Activated B cell treated with CpG ODN at 0.5 μM for 24 hours (primary cell): Measurements from ENCODE around the gene ELOVL7. TPM values are rescaled to one million over a fixed set of nuclear protein-coding genes. Genes with fewer than 3 reads are reported as not detected.
A peak's percentile ranks its signal among the peaks of the same experiment; 100 is the strongest.

ENCODE experiments used
- ATAC-seq: fragments of 200-7000 bp; cut with Tn5 transposase; one replicate; pipeline ENCODE4 v1.10.0; 2021; ENCODE audit warnings: low read depth, mild to moderate bottlenecking, moderate library complexity
- CTCF ChIA-PET: fragments of 350-600 bp; sonication (Branson Sonifier 250); formaldehyde crosslinking; loops from one replicate; lab custom pipeline; 2021; ENCODE audit warnings: antibody characterized with exemption; lab: Charles Lee
- POLR2A ChIA-PET: fragments of 350-600 bp; sonication (Branson Sonifier 250); formaldehyde crosslinking; loops from one replicate; lab custom pipeline; 2021; ENCODE audit warnings: antibody characterized with exemption; lab: Charles Lee
- DNase-seq: peaks from one replicate; pipeline ENCODE4 v3.0.0; 2022
- H3K27ac Mint-ChIP-seq: one replicate; pipeline ENCODE4 v1.8.0; 2020; ENCODE audit warnings: mixed read lengths
- H3K27me3 Mint-ChIP-seq: one replicate; pipeline ENCODE4 v1.8.0; 2021; ENCODE audit warnings: mixed read lengths
- H3K36me3 Mint-ChIP-seq: one replicate; pipeline ENCODE4 v1.8.0; 2021; ENCODE audit warnings: low read depth, mixed read lengths
- H3K4me1 Mint-ChIP-seq: one replicate; pipeline ENCODE4 v1.8.0; 2021; ENCODE audit warnings: mixed read lengths
- H3K4me3 Mint-ChIP-seq: one replicate; pipeline ENCODE4 v1.8.0; 2020; ENCODE audit warnings: mild to moderate bottlenecking, mixed read lengths
- H3K9me3 Mint-ChIP-seq: one replicate; pipeline ENCODE4 v1.8.0; 2020; ENCODE audit warnings: mixed read lengths
- CTCF ChIP-seq: fragments of 200-600 bp; IDR thresholded peaks from one replicate; pipeline ENCODE4 v1.8.0; 2022; ENCODE audit warnings: antibody characterized with exemption, mild to moderate bottlenecking
- intact Hi-C: fragments of 100-400 bp; cut with micrococcal nuclease; formaldehyde crosslinking; loops from one replicate; pipeline ENCODE4 v1.15.1; 2024
- total RNA-seq: library from RNA; stranded (reverse); gene quantifications from 2 replicates; pipeline ENCODE4 v1.2.3, GENCODE V29; 2022

The ELOVL7 gene
- total RNA-seq, result 0.32 and 0.69 TPM in 2 replicates

- POLR2A ChIA-PET, result interaction anchor here (0.5 kb wide), 1 partner anchor 129 kb away, joined by 6 read pairs; no protein-coding TSS in a partner anchor
- CTCF ChIA-PET, result no interaction called here
- peak within 1 kb of the TSS; percentile 83 for H3K4me3 Mint-ChIP-seq
- intact Hi-C loops, result loop anchor here (5.0 to 10.0 kb wide), 2 partner anchors 139 to 167 kb away; partner anchors contain the start of gene DEPDC1B
- no peak within 1 kb of the TSS for H3K27ac Mint-ChIP-seq
- ATAC-seq (peak; percentile 91), DNase-seq (peak; percentile 38)
- H3K9me3 Mint-ChIP-seq, result no peaks in the 10 kb centered on the region
- H3K36me3 Mint-ChIP-seq, result no peaks in the 10 kb centered on the region
- TF ChIP-seq CTCF, result no peak
- peaks cover 11% of the 10 kb centered on the region for H3K4me1 Mint-ChIP-seq
- H3K27me3 Mint-ChIP-seq, result peaks cover 57% of the 10 kb centered on the region
Measured at GRCh38 chr5:60843936-60844905, at the start of gene ELOVL7. TSS of gene ELOVL7 (minus strand) at chr5:60844269. CDS start at chr5:60787397, 56,872 bp downstream.

- DNase-seq (no peak), ATAC-seq (no peak)
- Mint-ChIP-seq H3K36me3 (peaks cover 41% of the 10 kb centered on the region), H3K9me3 (no peaks in the 10 kb centered on the region), H3K4me3 (no peak overlapping the region), H3K4me1 (no peaks in the 10 kb centered on the region), H3K27ac (no peak overlapping the region), H3K27me3 (no peaks in the 10 kb centered on the region)
- POLR2A ChIA-PET, result no interaction called here
- no peak for TF ChIP-seq CTCF
- intact Hi-C loops, result no loop called here
- CTCF ChIA-PET, result no interaction called here
Measured at GRCh38 chr5:60893521-60893920, 49.5 kb upstream of the ELOVL7 start.

- H3K4me3 Mint-ChIP-seq, result no peak overlapping the region
- TF ChIP-seq CTCF, result no peak
- POLR2A ChIA-PET, result no interaction called here
- peaks cover 35% of the 10 kb centered on the region for H3K36me3 Mint-ChIP-seq
- H3K9me3 Mint-ChIP-seq, result no peaks in the 10 kb centered on the region
- DNase-seq, result no peak
- H3K4me1 Mint-ChIP-seq, result no peaks in the 10 kb centered on the region
- no peaks in the 10 kb centered on the region for H3K27me3 Mint-ChIP-seq
- intact Hi-C loops, result no loop called here
- H3K27ac Mint-ChIP-seq, result no peak overlapping the region
- no peak for ATAC-seq
- CTCF ChIA-PET, result no interaction called here
Measured at GRCh38 chr5:60891667-60892066, 47.6 kb upstream of the ELOVL7 start.

- H3K27me3 Mint-ChIP-seq, result no peaks in the 10 kb centered on the region
- H3K4me3 Mint-ChIP-seq, result no peak overlapping the region
- ChIA-PET POLR2A (no interaction called here), CTCF (no interaction called here)
- no peak for TF ChIP-seq CTCF
- no peak overlapping the region for H3K27ac Mint-ChIP-seq
- H3K4me1 Mint-ChIP-seq, result no peaks in the 10 kb centered on the region
- DNase-seq, result no peak
- H3K36me3 Mint-ChIP-seq, result peaks cover 25% of the 10 kb centered on the region
- no peaks in the 10 kb centered on the region for H3K9me3 Mint-ChIP-seq
- intact Hi-C loops, result no loop called here
- ATAC-seq, result no peak
Measured at GRCh38 chr5:60888359-60889061, 44.4 kb upstream of the ELOVL7 start.

- no peaks in the 10 kb centered on the region for H3K27me3 Mint-ChIP-seq
- no peak overlapping the region for H3K27ac Mint-ChIP-seq
- no peak for DNase-seq
- no peaks in the 10 kb centered on the region for H3K4me1 Mint-ChIP-seq
- intact Hi-C loops, result no loop called here
- H3K4me3 Mint-ChIP-seq, result no peak overlapping the region
- H3K36me3 Mint-ChIP-seq, result peaks cover 24% of the 10 kb centered on the region
- ChIA-PET POLR2A (no interaction called here), CTCF (no interaction called here)
- no peak for ATAC-seq
- no peak for TF ChIP-seq CTCF
- H3K9me3 Mint-ChIP-seq, result no peaks in the 10 kb centered on the region
Measured at GRCh38 chr5:60887746-60888145, 43.7 kb upstream of the ELOVL7 start.
